ENCODE data around the gene BMPR1B.

BMPR1B gene

GRCh38 chr4:94932366-94932765 lies 174.6 kb downstream of the BMPR1B start:
- Histone ChIP-seq H3K4me1 (ENCODE audit: control insufficient read depth, low read length) (no peaks in the 10 kb centered on the region), H3K4me2 (ENCODE audit: low read length) (no peak overlapping the region), H3K27ac (ENCODE audit: low read depth, low read length) (no peak overlapping the region), H3K79me2 (ENCODE audit: control insufficient read depth, low read length) (no peaks in the 10 kb centered on the region), H3K9me2 (replicated peaks; ENCODE audit: control insufficient read depth, low read length) (no peaks in the 10 kb centered on the region), H3K4me3 (ENCODE audit: low read length) (no peak overlapping the region), H3K27me3 (ENCODE audit: control insufficient read depth, low read length) (no peaks in the 10 kb centered on the region), H3K9me3 (ENCODE audit: control insufficient read depth, insufficient read depth, low read length) (no peaks in the 10 kb centered on the region), H3F3A (ENCODE audit: control insufficient read depth, insufficient read depth) (no peaks in the 10 kb centered on the region), H3K36me3 (ENCODE audit: control insufficient read depth, low read length) (no peaks in the 10 kb centered on the region), H4K20me1 (ENCODE audit: control insufficient read depth, insufficient read depth, low read depth, low read length) (no peaks in the 10 kb centered on the region)
- TF ChIP-seq EZH2phosphoT487 (IDR thresholded peaks at IDR 0.05; ENCODE audit: borderline replicate concordance, low read length): no peak
- no peak for TF ChIP-seq CTCF (IDR thresholded peaks at IDR 0.05; ENCODE audit: low read depth, low read length, poor library complexity, severe bottlenecking)

GRCh38 chr4:94933799-94934198 lies 176.0 kb downstream of the BMPR1B start:
- Histone ChIP-seq H3K4me3 (ENCODE audit: low read length) (no peak overlapping the region), H3K9me3 (ENCODE audit: control insufficient read depth, insufficient read depth, low read length) (no peaks in the 10 kb centered on the region), H3K36me3 (ENCODE audit: control insufficient read depth, low read length) (no peaks in the 10 kb centered on the region), H4K20me1 (ENCODE audit: control insufficient read depth, insufficient read depth, low read depth, low read length) (no peaks in the 10 kb centered on the region), H3K79me2 (ENCODE audit: control insufficient read depth, low read length) (no peaks in the 10 kb centered on the region), H3K27ac (ENCODE audit: low read depth, low read length) (no peak overlapping the region), H3K4me2 (ENCODE audit: low read length) (no peak overlapping the region), H3K4me1 (ENCODE audit: control insufficient read depth, low read length) (no peaks in the 10 kb centered on the region), H3K9me2 (replicated peaks; ENCODE audit: control insufficient read depth, low read length) (no peaks in the 10 kb centered on the region), H3F3A (ENCODE audit: control insufficient read depth, insufficient read depth) (no peaks in the 10 kb centered on the region), H3K27me3 (ENCODE audit: control insufficient read depth, low read length) (no peaks in the 10 kb centered on the region)
- TF ChIP-seq CTCF (IDR thresholded peaks at IDR 0.05; ENCODE audit: low read depth, low read length, poor library complexity, severe bottlenecking) (no peak), EZH2phosphoT487 (IDR thresholded peaks at IDR 0.05; ENCODE audit: borderline replicate concordance, low read length) (no peak)

GRCh38 chr4:94934201-94934600 lies 176.4 kb downstream of the BMPR1B start:
- Histone ChIP-seq H3K9me2 (replicated peaks; ENCODE audit: control insufficient read depth, low read length) (no peaks in the 10 kb centered on the region), H3K4me2 (ENCODE audit: low read length) (no peak overlapping the region), H3K4me3 (ENCODE audit: low read length) (no peak overlapping the region)

More at GRCh38 chr4:94934201-94934600, 176.4 kb downstream of the BMPR1B start:
- Histone ChIP-seq H3K27me3 (ENCODE audit: control insufficient read depth, low read length) (no peaks in the 10 kb centered on the region), H3K79me2 (ENCODE audit: control insufficient read depth, low read length) (no peaks in the 10 kb centered on the region), H3K9me3 (ENCODE audit: control insufficient read depth, insufficient read depth, low read length) (no peaks in the 10 kb centered on the region), H4K20me1 (ENCODE audit: control insufficient read depth, insufficient read depth, low read depth, low read length) (no peaks in the 10 kb centered on the region), H3F3A (ENCODE audit: control insufficient read depth, insufficient read depth) (no peaks in the 10 kb centered on the region), H3K4me1 (ENCODE audit: control insufficient read depth, low read length) (no peaks in the 10 kb centered on the region), H3K36me3 (ENCODE audit: control insufficient read depth, low read length) (no peaks in the 10 kb centered on the region), H3K27ac (ENCODE audit: low read depth, low read length) (no peak overlapping the region)
- TF ChIP-seq EZH2phosphoT487 (IDR thresholded peaks at IDR 0.05; ENCODE audit: borderline replicate concordance, low read length): no peak
- TF ChIP-seq CTCF (IDR thresholded peaks at IDR 0.05; ENCODE audit: low read depth, low read length, poor library complexity, severe bottlenecking): no peak

Data from DOHH2 (cell line).